CD4-positive, alpha-beta T cell treated with Interleukin-4 for 1 hour (primary cell): ENCODE measurements around the gene ALMS1.
"Not testable (repeated sequence)": the region's sequence is repeated elsewhere in the genome, so short reads cannot be mapped to it uniquely, and the experiment has no call there.

Source experiments
- DNase-seq, 2 donors: peaks; one replicate each; pipeline ENCODE4 v3.0.0-alpha.2; 2020 to 2022

Gene ALMS1

GRCh38 chr2:73624036-73624435 lies 238.4 kb downstream of the ALMS1 start:
- DNase-seq, result not testable (repeated sequence)

- not testable (repeated sequence) for DNase-seq
Observed at GRCh38 chr2:73624625-73625024, 239.0 kb downstream of the ALMS1 start.

GRCh38 chr2:73626237-73626636 lies 240.6 kb downstream of the ALMS1 start:
- not testable (repeated sequence) for DNase-seq

- DNase-seq, result not testable (repeated sequence)
Observed at GRCh38 chr2:73628493-73628892, 242.9 kb downstream of the ALMS1 start.

GRCh38 chr2:73630662-73631266 lies 245.1 kb downstream of the ALMS1 start:
- peak in 1 of 2 donors; percentile 1 for DNase-seq

- DNase-seq, result not testable (repeated sequence)
Observed at GRCh38 chr2:73636977-73637376, 251.3 kb downstream of the ALMS1 start.

GRCh38 chr2:73638429-73638828 lies 252.8 kb downstream of the ALMS1 start:
- no peak for DNase-seq

GRCh38 chr2:73640511-73640911 lies 254.9 kb downstream of the ALMS1 start:
- DNase-seq, result no peak

GRCh38 chr2:73640946-73641766 lies 255.5 kb downstream of the ALMS1 start:
- no peak for DNase-seq

GRCh38 chr2:73641767-73642062 lies 256.1 kb downstream of the ALMS1 start:
- DNase-seq, result no peak

GRCh38 chr2:73642338-73643018 lies 256.8 kb downstream of the ALMS1 start, which contains the start of gene NAT8:
TSS of gene NAT8 (minus strand) at chr2:73642422. CDS start at chr2:73641628, 794 bp downstream.
- DNase-seq, result no peak

GRCh38 chr2:73647690-73648089 lies 262.1 kb downstream of the ALMS1 start:
- not testable (repeated sequence) for DNase-seq

GRCh38 chr2:73651591-73652230 lies 266.1 kb downstream of the ALMS1 start:
- DNase-seq, result no peak

- no peak for DNase-seq
Observed at GRCh38 chr2:73652348-73652747, 266.7 kb downstream of the ALMS1 start.

- no peak for DNase-seq
Observed at GRCh38 chr2:73654175-73654574, 268.5 kb downstream of the ALMS1 start.
